Endometrial microvascular endothelial cells (primary cell): ENCODE data around the gene STXBP1. TPM values are rescaled to one million over a fixed set of nuclear protein-coding genes. Genes with fewer than 3 reads are reported as not detected.

Source experiments
- in situ Hi-C: cut with HindIII; loops from 2 replicates; pipeline ENCODE4 v1.10.0; 2017; ENCODE audit warnings: low sequenced_read_pairs, low pct_unique_long_range_greater_than_20kb; ENCODE audit errors: inconsistent ontology term
- total RNA-seq: library from RNA; depleted of rRNA; stranded (reverse); fragments of >200 nt; gene quantifications from one replicate; pipeline ENCODE4 v1.2.3, GENCODE V29; 2015; ENCODE audit errors: inconsistent ontology term

Gene STXBP1
- total RNA-seq, 1 donor from 2014 or later, result 15.6 TPM

GRCh38 chr9:127644146-127644827, 32.2 kb downstream of the STXBP1 start:
- in situ Hi-C loops, result no loop called here

- in situ Hi-C loops, result no loop called here
These were observed 32.9 kb downstream of the STXBP1 start for GRCh38 chr9:127644943-127645342.

- in situ Hi-C loops, result no loop called here
These were observed 35.4 kb downstream of the STXBP1 start for GRCh38 chr9:127647451-127647850.

- in situ Hi-C loops, result no loop called here
These were observed 38.4 kb downstream of the STXBP1 start for GRCh38 chr9:127650518-127650917.

- in situ Hi-C loops, result no loop called here
These were observed 39.9 kb downstream of the STXBP1 start for GRCh38 chr9:127651697-127652610.

- in situ Hi-C loops, result no loop called here
These were observed 40.7 kb downstream of the STXBP1 start for GRCh38 chr9:127652733-127653132.

- in situ Hi-C loops, result no loop called here
These were observed 42.5 kb downstream of the STXBP1 start for GRCh38 chr9:127654619-127655018.

GRCh38 chr9:127658428-127658827, 46.4 kb downstream of the STXBP1 start:
- in situ Hi-C loops, result no loop called here

- in situ Hi-C loops, result no loop called here
These were observed 49.0 kb downstream of the STXBP1 start for GRCh38 chr9:127660886-127661741.

GRCh38 chr9:127662617-127663016, 50.5 kb downstream of the STXBP1 start:
- in situ Hi-C loops, result no loop called here

- in situ Hi-C loops, result no loop called here
These were observed 52.2 kb downstream of the STXBP1 start for GRCh38 chr9:127664324-127664677.

- in situ Hi-C loops, result no loop called here
These were observed 52.8 kb downstream of the STXBP1 start for GRCh38 chr9:127664678-127665507.

- in situ Hi-C loops, result no loop called here
These were observed 55.2 kb downstream of the STXBP1 start for GRCh38 chr9:127667127-127667844.

GRCh38 chr9:127667906-127668305, 55.8 kb downstream of the STXBP1 start:
- in situ Hi-C loops, result no loop called here

- in situ Hi-C loops, result no loop called here
These were observed 61.2 kb downstream of the STXBP1 start for GRCh38 chr9:127673234-127673633.

- in situ Hi-C loops, result no loop called here
These were observed 64.6 kb downstream of the STXBP1 start for GRCh38 chr9:127676638-127677037.

- in situ Hi-C loops, result no loop called here
These were observed 67.4 kb downstream of the STXBP1 start for GRCh38 chr9:127679506-127679905.

GRCh38 chr9:127680226-127680625, 68.1 kb downstream of the STXBP1 start:
- in situ Hi-C loops, result no loop called here
